Thyroid gland (tissue), 4 donors: ENCODE results near the gene SGCD. TPM values are rescaled to one million over a fixed set of nuclear protein-coding genes. Genes with fewer than 3 reads are reported as not detected.

Experiments used
- DNase-seq, 2 donors: peaks; one replicate each; pipeline ENCODE4 v3.0.0-alpha.2; 2019
- H3K27ac ChIP-seq, 3 donors: fragments of 200-600 bp; sonication (generic); 1 replicate in 2 of 3; 2 replicates in 1 of 3; pipeline ENCODE4 v1.5.1; 2016 to 2019; ENCODE audit warnings: mild to moderate bottlenecking in 1 of 3, moderate library complexity in 1 of 3
- H3K27me3 ChIP-seq: fragments of 200-600 bp; sonication (generic); one replicate; pipeline ENCODE4 v1.5.1; 2019
- H3K36me3 ChIP-seq, 2 donors: fragments of 200-600 bp; sonication (generic); one replicate each; pipeline ENCODE4 v1.5.1; 2016 to 2019
- H3K4me1 ChIP-seq, 2 donors: fragments of 200-600 bp; sonication (generic); one replicate each; pipeline ENCODE4 v1.5.1; 2017 to 2019
- H3K4me3 ChIP-seq, 3 donors: fragments of 200-600 bp; sonication (generic); replicated peaks in 1 of 3; 1 replicate in 2 of 3; 2 replicates in 1 of 3; pipeline ENCODE4 v1.5.1; 2016; ENCODE audit warnings: mild to moderate bottlenecking in 1 of 3
- H3K9me3 ChIP-seq: fragments of 200-600 bp; sonication (generic); one replicate; pipeline ENCODE4 v1.5.1; 2017
- CTCF ChIP-seq, 6 experiments: fragments of 200-600 bp in 3 of 6; fragments of 450-650 bp in 3 of 6; sonication (generic) in 3 of 6; IDR thresholded peaks; one replicate each; pipeline ENCODE4 v1.5.1; 2016 to 2019; ENCODE audit warnings: antibody characterized with exemption in 6 of 6, mild to moderate bottlenecking in 2 of 6, inconsistent platforms in 1 of 6, moderate library complexity in 1 of 6
- POLR2A ChIP-seq, 2 donors: fragments of 450-650 bp; IDR thresholded peaks; one replicate each; pipeline ENCODE4 v1.6.1; 2017; ENCODE audit warnings: antibody characterized with exemption in 2 of 2, mild to moderate bottlenecking in 2 of 2, moderate library complexity in 1 of 2
- WGBS, 2 donors: methylation state at CpG; one replicate each; pipeline ENCODE4 v1.1.5; 2017; 5-methylcytosine and 5-hydroxymethylcytosine counted together
- intact Hi-C: fragments of 100-400 bp; cut with DNase I; formaldehyde crosslinking; loops from one replicate; pipeline ENCODE4 v1.15.1; 2023
- total RNA-seq, 4 donors: library from RNA; depleted of rRNA; stranded (reverse); fragments of >200 nt; gene quantifications; one replicate each; pipeline ENCODE4 v1.2.3, GENCODE V29; 2016

SGCD gene
- total RNA-seq, 4 donors from 2014 or later: 7.4 to 20.1 (median 9.2) TPM

- H3K9me3 ChIP-seq: no peaks in the 10 kb centered on the region
- no peak overlapping the region for H3K4me3 ChIP-seq
- TF ChIP-seq POLR2A (IDR thresholded peaks at IDR 0.05) (no peak), CTCF (IDR thresholded peaks at IDR 0.05) (no peak)
- no peak for DNase-seq
- no peaks in the 10 kb centered on the region for H3K27me3 ChIP-seq
- H3K27ac ChIP-seq: no peak overlapping the region
- no peaks in the 10 kb centered on the region for H3K4me1 ChIP-seq
- WGBS, 2 donors: 96 to 100% methylated on average over 2 to 3 of the region's 4 CpGs
- no peaks in the 10 kb centered on the region for H3K36me3 ChIP-seq
- intact Hi-C loops: no loop called here
These were observed 188.9 kb downstream of the SGCD start for GRCh38 chr5:156515803-156516360.

GRCh38 chr5:156522651-156523529 lies 195.9 kb downstream of the SGCD start:
- intact Hi-C loops: no loop called here
- Histone ChIP-seq H3K4me1 (no peaks in the 10 kb centered on the region), H3K4me3 (no peak overlapping the region), H3K27ac (no peak overlapping the region), H3K27me3 (no peaks in the 10 kb centered on the region), H3K9me3 (no peaks in the 10 kb centered on the region), H3K36me3 (no peaks in the 10 kb centered on the region)
- TF ChIP-seq POLR2A (IDR thresholded peaks at IDR 0.05) (no peak), CTCF (IDR thresholded peaks at IDR 0.05) (no peak)
- 78 to 82% methylated on average over 5 of the region's 5 CpGs for WGBS, 2 donors
- DNase-seq: no peak

GRCh38 chr5:156523607-156524006 lies 196.6 kb downstream of the SGCD start:
- Histone ChIP-seq H3K36me3 (no peaks in the 10 kb centered on the region), H3K27ac (no peak overlapping the region), H3K4me3 (no peak overlapping the region), H3K27me3 (no peaks in the 10 kb centered on the region), H3K9me3 (no peaks in the 10 kb centered on the region), H3K4me1 (no peaks in the 10 kb centered on the region)
- no peak for DNase-seq
- TF ChIP-seq CTCF (IDR thresholded peaks at IDR 0.05): no peak
- no peak for TF ChIP-seq POLR2A (IDR thresholded peaks at IDR 0.05)
- 91% methylated on average over 3 of the region's 3 CpGs for WGBS, 2 donors
- intact Hi-C loops: no loop called here

GRCh38 chr5:156526081-156526925 lies 199.3 kb downstream of the SGCD start:
- no peaks in the 10 kb centered on the region for H3K9me3 ChIP-seq
- TF ChIP-seq CTCF (IDR thresholded peaks at IDR 0.05) (no peak), POLR2A (IDR thresholded peaks at IDR 0.05) (no peak)
- 84 to 86% methylated on average over 9 of the region's 9 CpGs for WGBS, 2 donors
- intact Hi-C loops: no loop called here
- no peaks in the 10 kb centered on the region for H3K4me1 ChIP-seq
- no peaks in the 10 kb centered on the region for H3K36me3 ChIP-seq
- H3K4me3 ChIP-seq: no peak overlapping the region
- no peaks in the 10 kb centered on the region for H3K27me3 ChIP-seq
- no peak for DNase-seq
- H3K27ac ChIP-seq: no peak overlapping the region
